A673 (cell line): ENCODE data around the gene TAF3. TPM values are rescaled to one million over a fixed set of nuclear protein-coding genes. Genes with fewer than 3 reads are reported as not detected.
A peak's percentile ranks its signal among the peaks of the same experiment; 100 is the strongest.

Experiments used
- BruUV-seq: library from RNA; stranded (reverse); fragments of 400-500 nt; replicated peaks from 2 replicates; lab custom pipeline; 2021; lab: Mats Ljungman, UMichigan
- CTCF ChIA-PET: fragments of 300-600 bp; sonication (Branson Sonifier 250); formaldehyde crosslinking; loops from one replicate; lab custom pipeline; 2022; ENCODE audit warnings: antibody characterized with exemption; lab: Charles Lee
- POLR2A ChIA-PET: fragments of 300-600 bp; sonication (Branson Sonifier 250); formaldehyde crosslinking; loops from one replicate; lab custom pipeline; 2022; ENCODE audit warnings: antibody characterized with exemption; ENCODE audit not compliant: low non-redundant PET; lab: Charles Lee
- DNase-seq: peaks from one replicate; pipeline ENCODE4 v3.0.0-alpha.2; 2015; ENCODE audit warnings: low spot score
- H3K27ac ChIP-seq: fragments of 200-600 bp; sonication (generic); 2 replicates; pipeline ENCODE4 v1.5.1; 2016; ENCODE audit warnings: mixed run types, low read depth, mild to moderate bottlenecking, mixed read lengths, antibody characterized with exemption, low read length; ENCODE audit not compliant: poor library complexity, severe bottlenecking
- H3K27me3 ChIP-seq: fragments of 200-600 bp; sonication (generic); replicated peaks from 2 replicates; pipeline ENCODE4 v1.6.1; 2017; ENCODE audit warnings: mixed run types, low read depth, mild to moderate bottlenecking, mixed read lengths, antibody characterized with exemption, low read length; ENCODE audit not compliant: insufficient read depth, poor library complexity
- H3K36me3 ChIP-seq: fragments of 200-600 bp; sonication (generic); 2 replicates; pipeline ENCODE4 v1.6.1; 2016; ENCODE audit warnings: mixed run types, mild to moderate bottlenecking, mixed read lengths, antibody characterized with exemption, low read length; ENCODE audit not compliant: insufficient read depth, poor library complexity, severe bottlenecking
- H3K4me1 ChIP-seq: fragments of 200-600 bp; sonication (generic); 2 replicates; pipeline ENCODE4 v1.6.1; 2017; ENCODE audit warnings: mixed run types, mild to moderate bottlenecking, mixed read lengths, antibody characterized with exemption, low read length; ENCODE audit not compliant: insufficient read depth, poor library complexity, severe bottlenecking
- H3K4me3 ChIP-seq: fragments of 200-600 bp; sonication (generic); 2 replicates; pipeline ENCODE4 v1.5.1; 2016; ENCODE audit warnings: low read depth, mixed run types, mild to moderate bottlenecking, mixed read lengths, low read length; ENCODE audit not compliant: poor library complexity, severe bottlenecking
- H3K9me3 ChIP-seq: fragments of 200-600 bp; sonication (generic); 2 replicates; pipeline ENCODE4 v1.6.1; 2016; ENCODE audit warnings: mixed run types, low read depth, mild to moderate bottlenecking, mixed read lengths, antibody characterized with exemption, low read length; ENCODE audit not compliant: poor library complexity, severe bottlenecking
- CTCF ChIP-seq: fragments of 300-800, 200-600 bp; sonication (generic); conservative IDR thresholded peaks from 2 replicates; pipeline ENCODE4 v1.5.1; 2017; ENCODE audit warnings: low read depth, mild to moderate bottlenecking, antibody characterized with exemption, low read length, moderate library complexity, mixed read lengths
- EZH2 ChIP-seq: fragments of 200-600 bp; sonication (generic); IDR thresholded peaks from 2 replicates; pipeline ENCODE4 v1.6.1; 2017; ENCODE audit warnings: borderline replicate concordance, low read depth, mild to moderate bottlenecking, mixed read lengths, antibody characterized with exemption, low read length; ENCODE audit not compliant: poor library complexity, severe bottlenecking
- intact Hi-C: fragments of 100-400 bp; cut with micrococcal nuclease; formaldehyde crosslinking; loops from one replicate; pipeline ENCODE4 v1.10.0; 2022; ENCODE audit not compliant: unreplicated experiment
- total RNA-seq: library from RNA; stranded (reverse); gene quantifications from 2 replicates; pipeline ENCODE4 v1.2.3, GENCODE V29; 2021

Gene TAF3
- total RNA-seq, 1 experiment from 2014 or later = 14.0 TPM

GRCh38 chr10:8056871-8057331 lies 238.6 kb downstream of the TAF3 start:
- no peak overlapping the region for H3K4me3 ChIP-seq
- intact Hi-C loops = loop anchor here (10.0 kb wide), 1 partner anchor 1148 kb away; no protein-coding TSS in a partner anchor
- TF ChIP-seq CTCF (no peak), EZH2 (no peak)
- BruUV-seq = TSS peak; percentile 14
- no peak for DNase-seq
- ChIA-PET CTCF (no interaction called here), POLR2A (no interaction called here)
- H3K4me1 ChIP-seq = peaks cover 23% of the 10 kb centered on the region
- H3K36me3 ChIP-seq = peaks cover 3% of the 10 kb centered on the region
- no peaks in the 10 kb centered on the region for H3K9me3 ChIP-seq
- peaks cover 16% of the 10 kb centered on the region for H3K27me3 ChIP-seq
- H3K27ac ChIP-seq = no peak overlapping the region

- Histone ChIP-seq H3K27me3 (peaks cover 8% of the 10 kb centered on the region), H3K27ac (no peak overlapping the region), H3K4me1 (peaks cover 23% of the 10 kb centered on the region), H3K9me3 (no peaks in the 10 kb centered on the region), H3K4me3 (no peak overlapping the region), H3K36me3 (peaks cover 3% of the 10 kb centered on the region)
- CTCF ChIA-PET = no interaction called here
- TF ChIP-seq CTCF (no peak), EZH2 (no peak)
- no TSS peak for BruUV-seq
- intact Hi-C loops = loop anchor here (10.0 kb wide), 1 partner anchor 1147 kb away; no protein-coding TSS in a partner anchor
- POLR2A ChIA-PET = no interaction called here
- no peak for DNase-seq
Observed at GRCh38 chr10:8057636-8058273, 239.4 kb downstream of the TAF3 start.

GRCh38 chr10:8058274-8059111 lies 240.2 kb downstream of the TAF3 start:
- Histone ChIP-seq H3K27ac (no peak overlapping the region), H3K9me3 (no peaks in the 10 kb centered on the region), H3K4me1 (peaks cover 18% of the 10 kb centered on the region), H3K4me3 (no peak overlapping the region), H3K27me3 (peaks cover 4% of the 10 kb centered on the region), H3K36me3 (peaks cover 3% of the 10 kb centered on the region)
- CTCF ChIA-PET = no interaction called here
- no peak for DNase-seq
- intact Hi-C loops = loop anchor here (10.0 kb wide), 1 partner anchor 1146 kb away; no protein-coding TSS in a partner anchor
- BruUV-seq = no TSS peak
- no peak for TF ChIP-seq CTCF
- TF ChIP-seq EZH2 = no peak
- POLR2A ChIA-PET = no interaction called here
